HG03175 (cell line): ENCODE results near the gene CASKIN1.
"Not testable (repeated sequence)": the region's sequence is repeated elsewhere in the genome, so short reads cannot be mapped to it uniquely, and the experiment has no call there.

Experiments used
- ATAC-seq: cut with Tn5 transposase; IDR thresholded peaks from one replicate; pipeline ENCODE4 v1.9.1; 2021; ENCODE audit warnings: mild to moderate bottlenecking, moderate library complexity; ENCODE audit not compliant: unreplicated experiment

The CASKIN1 gene

GRCh38 chr16:2142942-2143877 is 53.2 kb downstream of the CASKIN1 start:
- no peak for ATAC-seq

DNA sequence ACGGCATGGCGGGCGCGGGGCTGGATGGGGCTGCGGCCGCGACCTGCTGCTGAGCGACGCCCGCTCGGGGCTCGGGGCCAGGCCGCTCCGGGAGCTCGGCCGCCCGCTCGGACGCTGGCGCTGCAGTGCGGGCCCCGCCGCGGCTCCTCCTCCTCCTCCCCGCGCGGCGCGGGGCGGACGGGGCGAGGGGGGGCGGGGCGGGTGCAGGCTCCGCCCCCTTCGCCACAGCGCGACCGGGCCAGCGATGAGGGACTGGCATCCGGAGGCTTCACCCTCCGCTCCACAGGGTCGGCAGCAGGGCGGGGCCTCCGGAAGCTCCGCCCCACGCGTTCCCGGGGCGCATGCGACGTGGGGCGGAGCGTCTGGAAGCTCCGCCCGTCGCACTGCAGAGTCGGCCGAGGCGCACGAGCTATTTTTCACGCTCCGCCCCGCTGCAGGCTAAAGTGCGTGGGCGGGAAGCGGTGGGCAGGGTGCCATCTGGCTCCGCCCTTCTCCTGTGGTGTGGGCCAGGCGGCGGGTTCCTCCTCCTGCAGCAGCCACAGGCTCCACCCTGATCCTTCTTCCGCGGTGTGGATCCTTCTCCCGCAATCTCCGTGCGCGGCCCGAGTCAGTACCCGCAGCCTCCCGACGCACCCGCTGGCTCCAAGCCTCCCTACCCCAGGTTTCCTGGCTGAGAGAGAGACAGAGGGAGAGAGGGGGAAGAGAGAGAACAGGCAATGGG is 60.5 kb downstream of the CASKIN1 start, which contains the start of gene PKD1:
Gene PKD1, minus strand, starts transcription at position 129 of the 721 bp plus-strand sequence. CDS start 209 bp downstream, outside the sequence.
- ATAC-seq = not testable (repeated sequence)

DNA sequence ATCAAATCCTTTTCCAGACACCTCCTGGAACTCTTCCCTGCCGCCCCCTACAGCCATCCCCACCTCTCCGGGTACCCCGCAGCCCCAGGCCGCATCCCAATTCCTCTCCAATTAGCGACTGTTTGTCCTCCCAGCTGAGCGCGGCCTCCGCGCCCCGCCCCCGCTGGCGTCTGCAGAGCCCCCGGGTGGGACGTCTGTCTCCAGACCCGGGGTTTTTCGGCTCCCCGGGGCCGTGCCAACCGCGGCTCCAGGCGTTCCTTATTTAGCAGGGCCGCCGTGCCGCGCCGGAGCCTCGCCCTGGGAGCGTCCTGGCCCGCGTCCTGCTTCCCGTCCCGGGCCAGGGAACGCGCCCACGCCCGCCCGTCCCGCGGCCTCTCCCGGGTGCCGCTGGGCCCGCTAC is 61.3 kb downstream of the CASKIN1 start:
- not testable (repeated sequence) for ATAC-seq

- ATAC-seq = not testable (repeated sequence)
These were observed 62.6 kb downstream of the CASKIN1 start for GRCh38 chr16:2133797-2134196.

GRCh38 chr16:2129890-2130447 is 66.4 kb downstream of the CASKIN1 start:
- not testable (repeated sequence) for ATAC-seq

DNA sequence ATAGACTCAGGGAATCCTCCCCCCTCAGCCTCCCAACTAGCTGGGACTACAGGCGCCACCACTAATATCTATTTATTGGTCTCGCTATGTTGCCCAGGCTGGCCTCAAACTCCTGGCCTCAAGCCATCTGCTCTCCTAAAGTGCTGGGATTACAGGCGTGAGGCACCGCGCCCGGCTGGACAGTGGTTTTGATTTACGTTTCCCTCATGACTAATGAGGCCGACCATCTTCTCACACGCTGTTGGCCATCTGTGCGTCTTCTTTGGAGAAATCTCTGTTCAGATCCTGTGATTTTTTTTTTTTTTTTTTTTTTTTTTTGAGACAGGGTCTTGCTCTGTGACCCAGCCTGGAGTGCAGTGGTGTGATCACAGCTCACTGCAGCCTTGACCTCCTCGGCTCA is 67.2 kb downstream of the CASKIN1 start:
- not testable (repeated sequence) for ATAC-seq

GRCh38 chr16:2127630-2128280 is 68.7 kb downstream of the CASKIN1 start:
- not testable (repeated sequence) for ATAC-seq
